IPS DF 19.7 (cell line): ENCODE results near the gene RELN.
"Not testable (repeated sequence)": the region's sequence is repeated elsewhere in the genome, so short reads cannot be mapped to it uniquely, and the experiment has no call there.

Experiments used
- DNase-seq: peaks from one replicate; pipeline ENCODE4 v3.0.0-alpha.2; 2013; ENCODE audit warnings: low read depth, low spot score

RELN gene

DNA sequence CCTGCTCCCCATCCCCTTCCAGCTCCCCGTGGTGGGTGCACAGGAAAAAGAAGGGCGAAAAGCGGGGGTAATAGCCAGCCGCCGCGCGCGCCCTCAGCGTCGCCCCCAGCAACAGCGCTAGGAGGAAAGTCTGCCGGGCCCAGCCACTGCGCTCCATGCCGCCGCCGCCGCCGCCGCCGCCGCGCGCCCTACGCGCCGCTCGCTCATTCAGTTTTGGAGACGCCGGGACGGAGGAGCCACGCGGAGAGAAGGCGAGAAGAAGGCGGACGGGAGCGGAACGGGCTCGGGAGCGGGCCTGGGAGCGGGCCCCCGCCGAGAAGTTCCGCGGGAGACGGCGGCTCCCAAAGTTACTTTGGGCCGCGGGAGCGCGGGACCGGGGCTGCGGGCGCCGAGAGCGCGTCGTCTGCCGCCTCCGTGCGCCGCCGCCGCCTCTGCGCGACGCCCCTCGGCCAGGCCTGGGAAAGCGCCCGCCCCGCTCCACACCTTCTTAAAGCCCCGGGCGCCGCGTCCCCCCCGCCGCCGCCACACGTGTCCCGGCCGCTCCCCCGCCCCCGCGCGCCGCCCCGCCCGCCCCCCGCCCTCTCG is at the start of gene RELN:
RELN (minus strand) TSS at position 459 of the 585 bp plus-strand sequence; CDS start at position 157, 302 bp downstream.
- DNase-seq: no peak

DNA sequence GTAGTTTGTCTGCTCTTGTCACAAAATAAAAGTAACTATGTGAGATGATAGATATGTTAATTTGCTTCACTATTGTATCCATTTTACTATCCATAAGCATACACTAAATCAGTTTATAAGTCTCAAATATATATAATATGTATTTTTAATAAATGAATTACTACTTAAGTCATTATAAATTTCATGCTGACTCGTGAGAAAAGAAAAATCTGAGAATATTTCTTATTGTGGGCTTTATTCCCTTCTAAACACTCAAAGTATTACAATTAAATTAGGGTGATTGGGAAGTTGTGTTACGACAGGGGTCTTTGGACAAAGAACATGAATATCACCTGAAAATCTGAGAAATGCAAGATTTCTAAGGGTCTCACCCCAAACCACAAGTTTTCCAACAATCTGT is 48.7 kb upstream of the RELN start:
- no peak for DNase-seq

DNA sequence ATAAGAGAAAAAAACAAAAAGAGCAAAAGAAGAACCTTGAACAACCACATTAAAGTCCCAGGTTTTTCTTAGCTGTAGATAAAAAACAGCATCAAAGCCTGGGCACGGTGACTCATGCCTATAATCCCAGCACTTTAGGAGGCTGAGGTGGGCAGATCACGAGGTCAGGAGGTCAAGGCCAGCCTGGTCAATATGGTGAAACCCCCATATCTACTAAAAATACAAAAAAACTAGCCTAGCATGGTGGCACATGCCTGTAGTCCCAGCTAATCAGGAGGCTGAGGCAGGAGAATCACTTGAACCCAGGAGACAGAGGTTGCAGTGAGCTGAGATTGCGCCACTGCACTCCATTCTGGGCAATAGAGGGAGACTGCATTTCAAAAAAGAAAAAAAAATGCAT is 47.4 kb upstream of the RELN start:
- DNase-seq: not testable (repeated sequence)

DNA sequence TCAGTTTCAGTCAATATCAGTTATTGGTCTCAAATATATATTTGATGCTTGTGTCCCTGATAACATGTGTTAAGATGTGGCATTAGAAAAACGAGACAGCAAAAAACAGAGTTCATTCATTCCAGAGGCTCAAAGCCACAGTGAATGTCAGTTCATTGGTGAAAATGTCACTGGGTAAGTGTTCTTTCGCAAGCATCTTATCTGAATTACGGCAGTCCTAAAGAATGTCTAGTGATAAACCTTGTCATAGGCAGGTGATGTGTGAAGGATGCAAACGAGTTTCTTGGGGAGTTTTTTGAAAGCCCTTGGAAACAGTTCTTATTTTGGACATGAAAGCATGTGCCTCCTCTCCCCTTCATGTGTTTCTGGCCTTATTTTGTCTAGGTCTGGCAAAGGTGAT is 45.9 kb upstream of the RELN start:
- no peak for DNase-seq

DNA sequence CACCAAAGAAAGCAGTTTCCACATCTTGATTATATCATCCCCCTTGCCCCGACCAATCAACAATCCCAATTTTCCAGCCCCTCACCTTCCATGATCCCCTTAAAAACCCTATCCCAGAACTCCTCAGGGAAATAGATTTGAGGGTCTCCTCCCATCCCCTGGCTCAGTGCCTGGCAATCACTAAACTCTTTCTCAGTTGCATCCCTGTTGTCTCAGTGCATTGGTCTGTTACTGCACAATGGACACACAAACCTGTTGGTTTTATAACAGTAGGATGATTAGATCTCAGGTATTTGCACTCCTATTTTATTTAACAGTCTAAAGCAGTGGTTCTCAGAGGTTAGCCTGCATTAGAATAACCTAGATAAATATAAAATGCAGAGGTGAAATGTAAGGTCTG is 45.2 kb upstream of the RELN start:
- DNase-seq: no peak

DNA sequence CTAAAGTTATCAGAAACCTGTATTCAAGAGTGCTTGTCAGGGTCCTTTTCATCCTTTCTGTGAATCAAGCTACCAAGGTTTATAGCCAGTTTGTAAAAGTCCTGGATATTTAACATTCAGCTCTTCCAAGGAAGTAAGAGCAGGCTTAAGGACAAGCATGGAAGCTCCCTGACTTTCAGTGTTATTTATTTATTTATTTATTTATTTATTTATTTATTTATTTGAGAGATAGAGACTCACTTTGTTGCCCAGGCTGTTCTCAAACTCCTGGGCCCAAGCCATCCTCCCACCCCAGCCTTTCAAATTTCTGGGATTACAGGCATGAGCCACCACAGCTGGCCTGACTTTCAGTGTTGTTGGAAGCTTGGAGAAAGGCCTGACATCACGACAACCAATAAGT is 44.4 kb upstream of the RELN start:
- no peak for DNase-seq

DNA sequence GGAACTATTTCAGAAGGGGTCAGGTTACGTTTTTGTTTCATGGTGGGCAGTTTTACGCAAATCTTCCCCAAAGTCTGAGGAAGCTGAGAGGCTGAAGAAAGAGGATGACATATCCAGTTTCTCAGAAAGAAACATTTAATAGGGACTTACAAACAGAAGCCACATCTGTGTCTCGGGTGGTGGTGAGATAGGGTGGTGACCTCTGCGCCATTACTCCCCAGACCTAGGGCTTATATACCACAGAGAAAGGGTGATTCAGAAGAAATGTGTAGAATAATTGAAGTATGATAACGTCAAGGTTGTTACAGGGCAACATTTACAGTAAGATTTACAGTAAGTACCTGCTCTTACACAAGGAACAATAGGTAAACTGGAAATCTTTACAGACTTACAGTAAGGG is 43.0 kb upstream of the RELN start:
- DNase-seq: no peak

DNA sequence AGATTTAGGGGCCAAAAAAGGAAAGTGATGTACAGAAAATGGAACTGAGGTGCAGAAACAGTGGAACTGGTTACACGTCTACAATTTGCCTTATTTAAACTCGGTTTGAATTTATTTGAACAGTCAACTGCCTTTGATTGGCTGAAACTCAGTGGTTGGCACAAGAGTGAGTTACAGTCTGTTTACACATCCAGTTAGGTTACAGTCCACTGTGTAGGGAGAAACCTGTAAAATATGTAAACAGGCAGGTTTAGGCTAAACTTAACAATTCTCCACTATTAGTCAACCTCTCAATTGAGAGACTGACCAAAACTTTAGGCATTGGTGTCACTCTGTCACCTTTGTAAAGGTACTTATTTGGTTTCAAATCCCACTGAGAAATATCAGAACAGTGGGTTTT is 40.3 kb upstream of the RELN start:
- DNase-seq: no peak

DNA sequence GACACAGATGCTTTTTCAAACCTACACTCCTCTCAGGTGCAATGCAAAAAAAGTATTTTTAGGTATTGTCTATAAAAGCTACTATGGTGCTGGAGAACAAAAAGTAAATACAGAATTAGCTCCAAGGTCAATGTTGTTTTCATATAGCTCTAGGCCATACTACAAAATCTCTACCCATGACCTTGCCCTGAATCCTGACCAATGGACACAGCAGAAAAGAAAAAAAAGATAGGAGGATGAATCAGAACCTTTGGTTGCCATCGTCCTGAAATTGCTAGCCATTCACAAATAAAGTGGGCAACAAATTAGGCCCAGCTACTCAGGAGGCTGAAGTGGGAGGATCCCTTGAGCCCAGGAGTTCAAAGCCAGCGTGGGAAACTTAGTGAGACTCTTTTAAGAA is 35.2 kb upstream of the RELN start:
- no peak for DNase-seq

DNA sequence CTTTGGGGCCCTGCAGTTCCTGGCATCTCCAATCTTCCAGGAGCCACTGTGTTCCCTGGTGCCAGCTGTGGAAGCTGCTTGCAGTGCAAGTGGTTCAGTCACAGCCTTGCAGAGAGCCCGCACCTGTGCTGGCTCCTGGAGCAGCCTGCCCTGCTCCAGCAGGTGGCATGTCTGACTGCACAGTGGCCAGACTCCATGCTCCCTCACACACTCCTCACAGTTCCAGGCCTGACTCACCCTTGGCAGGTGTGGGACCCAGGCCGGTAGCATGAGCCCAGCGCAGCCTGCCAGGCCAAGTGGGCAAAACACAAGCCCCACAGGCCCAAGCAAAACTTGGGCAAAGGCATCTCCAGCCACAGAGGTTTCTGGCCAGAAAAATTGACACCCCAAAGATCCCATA is 33.6 kb upstream of the RELN start:
- DNase-seq: no peak

DNA sequence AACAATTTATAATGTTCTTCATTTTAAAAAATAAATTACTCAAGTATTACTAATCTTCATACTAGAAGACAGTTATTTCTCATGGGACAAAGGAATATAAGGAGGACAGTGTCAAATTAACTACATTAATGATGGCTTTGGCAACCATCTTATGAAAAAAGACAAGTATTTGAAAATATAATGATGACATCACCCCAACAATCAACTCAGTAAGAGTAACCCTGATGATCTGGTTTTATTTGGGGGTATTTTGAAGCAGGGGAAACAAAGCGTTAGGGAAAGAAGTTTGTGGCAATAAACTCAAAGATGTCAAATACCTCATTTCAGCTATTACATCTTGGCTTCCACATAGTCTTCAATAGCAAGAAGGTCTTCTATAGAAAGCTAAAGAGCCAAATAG is 29.0 kb upstream of the RELN start:
- no peak for DNase-seq

DNA sequence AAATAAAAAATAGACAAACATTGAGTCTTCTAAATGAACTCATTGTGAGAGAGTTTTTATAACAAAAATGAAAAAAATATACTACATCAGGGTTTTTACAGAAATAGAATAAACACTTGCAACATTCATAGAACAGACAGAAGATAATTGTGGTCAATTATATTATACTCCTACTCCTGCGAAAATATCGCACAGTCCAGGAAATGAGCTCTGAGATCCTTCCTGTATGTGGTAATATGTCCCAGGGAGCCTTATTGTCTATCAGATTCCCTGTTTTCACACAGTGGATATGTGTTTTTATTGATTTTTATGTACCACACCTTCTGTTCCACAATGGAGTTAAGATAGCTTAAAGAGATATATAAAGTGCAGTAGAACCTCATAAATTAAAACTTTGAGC is 27.5 kb upstream of the RELN start:
- DNase-seq: no peak

DNA sequence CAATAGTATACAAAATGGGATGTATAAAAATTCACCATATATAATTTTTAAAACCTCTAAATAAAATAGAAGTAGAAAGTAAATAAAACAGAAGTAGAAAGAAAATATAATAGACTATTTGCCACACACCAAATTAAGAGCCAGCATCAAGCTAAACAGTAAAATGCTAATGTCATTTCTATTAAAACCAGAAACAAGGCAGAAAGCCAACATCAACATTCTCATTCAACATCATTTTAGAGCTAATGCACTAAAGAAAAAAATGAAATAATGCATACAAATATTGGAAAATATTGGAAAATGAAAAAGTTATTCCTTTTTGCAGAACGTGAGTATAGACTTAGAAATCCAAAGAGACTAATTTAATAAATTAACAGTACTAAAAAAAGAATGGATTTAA is 23.4 kb upstream of the RELN start:
- DNase-seq: no peak

DNA sequence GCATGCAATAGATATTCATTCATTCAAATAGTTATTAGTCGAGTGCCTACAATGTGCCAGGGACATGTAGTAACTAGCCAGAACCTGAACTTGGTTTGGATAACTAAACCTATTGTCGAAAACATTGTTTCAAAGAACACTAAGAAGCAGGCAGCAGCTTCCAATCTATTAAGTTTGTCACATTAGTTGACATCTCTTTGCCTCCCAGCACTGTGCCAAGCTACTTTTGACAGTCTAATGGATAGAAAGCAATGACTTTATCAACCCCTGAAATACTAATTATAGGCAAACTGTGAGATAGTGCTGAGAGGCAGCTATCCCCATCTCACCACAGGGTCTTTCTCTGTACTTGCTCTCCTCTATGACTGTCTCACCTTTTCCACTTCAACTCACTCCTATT is 22.4 kb upstream of the RELN start:
- no peak for DNase-seq

DNA sequence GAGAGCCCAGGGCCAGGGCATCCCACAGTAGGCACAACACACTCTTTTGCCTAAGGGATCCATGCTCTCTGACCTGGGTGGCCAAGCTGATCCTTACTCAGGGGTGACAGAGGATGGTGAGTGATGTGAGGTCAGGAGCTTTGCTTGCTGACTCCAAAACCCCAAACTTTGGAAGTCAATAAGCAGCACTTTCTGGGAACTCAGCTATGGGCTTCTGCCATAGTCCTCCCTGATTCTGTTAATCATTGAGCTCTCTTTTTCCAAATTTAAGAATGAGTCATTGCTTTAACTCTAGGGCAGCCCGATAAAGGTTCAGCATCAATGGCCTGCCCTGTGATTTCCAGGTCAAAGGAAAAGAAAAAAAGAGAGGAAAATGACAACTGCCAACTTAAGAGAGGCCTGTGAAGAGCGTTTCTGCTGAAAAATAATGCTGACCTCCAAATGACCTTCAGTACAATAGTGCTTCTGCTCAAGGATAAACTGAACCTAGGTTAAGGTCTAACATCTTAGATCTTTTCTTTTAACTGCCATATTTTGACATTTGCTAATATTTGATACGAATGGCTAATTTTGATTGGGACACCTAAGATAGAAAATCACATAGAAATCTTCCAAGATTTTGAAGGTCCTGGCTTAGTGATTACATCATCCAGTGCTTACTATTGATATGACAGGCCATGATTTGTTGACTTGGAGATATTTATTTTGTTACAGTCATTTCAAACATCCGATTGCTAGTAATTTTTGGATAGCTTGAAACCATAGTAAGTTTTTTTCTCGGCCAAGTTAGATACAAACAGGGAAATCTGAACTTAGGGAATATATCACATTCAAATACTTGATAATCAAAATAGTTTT is 20.8 kb upstream of the RELN start:
- no peak for DNase-seq

DNA sequence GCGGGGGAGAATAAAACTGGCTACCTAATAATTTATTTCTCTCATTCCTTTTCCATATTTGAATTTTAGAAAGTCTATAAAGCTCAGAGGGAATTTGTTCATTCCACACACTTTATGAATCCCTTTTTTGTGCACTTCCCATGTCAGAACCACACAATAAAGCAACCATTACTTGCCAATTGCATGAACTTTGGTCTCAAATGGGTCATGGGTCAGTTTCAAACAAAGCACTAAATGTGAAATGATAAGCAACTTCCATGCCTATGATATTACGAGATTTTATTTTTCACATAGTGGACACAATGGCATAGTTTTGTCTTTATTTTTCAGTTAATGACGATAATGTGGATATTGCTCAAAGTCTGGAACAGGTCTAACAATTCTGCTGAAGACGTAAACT is 18.6 kb upstream of the RELN start:
- DNase-seq: no peak

DNA sequence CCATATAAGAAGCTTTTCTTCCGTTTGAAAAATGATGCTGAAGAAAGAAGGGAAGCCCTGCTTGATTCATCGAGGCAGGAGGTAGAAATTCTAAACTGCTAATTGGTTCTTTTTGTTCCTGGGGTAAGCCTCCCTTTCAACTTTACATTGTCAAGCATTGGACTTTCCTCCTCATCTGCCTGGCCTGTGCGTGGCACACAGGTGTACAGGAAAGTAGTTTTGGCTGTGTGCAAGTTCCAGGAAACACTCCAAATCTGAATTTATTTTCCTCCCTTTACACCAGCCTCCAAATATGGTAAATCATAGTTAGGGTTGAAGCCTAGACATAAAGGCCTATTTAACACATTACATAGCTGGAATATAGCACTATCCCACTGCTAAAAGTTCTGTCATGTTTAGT is 18.2 kb upstream of the RELN start:
- DNase-seq: no peak

DNA sequence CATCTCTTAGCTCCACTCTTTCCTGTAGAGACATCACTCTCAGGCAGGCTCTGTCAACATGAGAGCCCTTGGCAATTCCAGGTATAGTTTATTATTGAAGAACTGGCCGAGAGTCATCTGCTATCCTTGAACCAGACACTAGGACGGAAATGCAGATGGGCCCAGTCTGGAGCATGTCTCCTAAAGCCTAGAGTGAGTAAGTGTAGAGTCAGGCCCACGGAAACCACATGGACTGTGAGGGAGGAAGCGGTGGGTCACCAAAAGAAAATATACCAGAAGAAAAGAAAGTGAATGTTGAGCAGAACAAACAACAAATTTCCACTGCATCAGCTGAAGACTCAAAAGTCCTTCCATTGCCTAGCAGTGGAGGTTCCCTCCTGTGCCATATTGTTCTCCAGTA is 15.7 kb upstream of the RELN start:
- no peak for DNase-seq

DNA sequence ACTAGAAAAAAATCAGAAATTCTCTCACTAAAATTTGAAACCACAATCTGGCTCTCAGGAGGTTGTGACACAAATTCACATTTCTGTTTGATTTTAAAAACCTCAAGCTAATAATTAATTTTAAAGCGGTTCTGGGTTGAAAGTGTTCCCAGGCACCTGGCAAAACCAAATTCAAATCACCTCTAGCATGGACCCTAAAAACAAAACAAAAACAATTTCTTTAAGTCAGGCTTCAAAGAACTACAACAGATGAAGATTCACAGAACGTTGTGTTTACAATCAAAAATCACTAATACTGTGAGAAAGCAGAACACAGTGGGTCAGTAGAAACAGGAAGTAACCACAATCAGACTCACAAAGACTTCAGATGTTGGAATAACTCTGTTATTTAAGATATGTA is 7.2 kb upstream of the RELN start:
- DNase-seq: no peak

DNA sequence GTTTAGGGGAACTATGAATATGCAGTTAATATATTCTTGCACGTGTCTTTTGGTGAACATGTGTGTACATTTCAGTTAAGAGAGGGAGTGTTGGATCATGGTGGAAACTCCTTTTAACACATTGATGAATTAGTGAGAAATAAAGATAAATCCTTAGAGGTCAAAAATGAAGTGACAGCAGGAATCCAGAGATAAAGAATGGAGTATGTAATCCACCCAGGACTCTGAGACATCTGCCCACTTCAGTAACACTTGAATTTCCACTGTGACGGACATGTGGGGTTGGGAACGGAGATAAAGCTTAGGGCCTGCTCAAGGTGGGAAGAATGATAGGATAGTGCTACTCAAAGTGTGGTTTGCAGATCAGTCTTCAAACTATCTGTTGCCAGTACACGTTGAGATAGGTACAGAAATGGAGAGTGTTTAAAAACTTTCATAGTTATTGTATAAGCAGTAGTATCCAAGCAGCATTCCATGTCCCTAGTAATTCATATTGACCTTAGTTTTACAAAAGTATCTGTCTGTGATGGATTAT is 6.6 kb upstream of the RELN start:
- no peak for DNase-seq

DNA sequence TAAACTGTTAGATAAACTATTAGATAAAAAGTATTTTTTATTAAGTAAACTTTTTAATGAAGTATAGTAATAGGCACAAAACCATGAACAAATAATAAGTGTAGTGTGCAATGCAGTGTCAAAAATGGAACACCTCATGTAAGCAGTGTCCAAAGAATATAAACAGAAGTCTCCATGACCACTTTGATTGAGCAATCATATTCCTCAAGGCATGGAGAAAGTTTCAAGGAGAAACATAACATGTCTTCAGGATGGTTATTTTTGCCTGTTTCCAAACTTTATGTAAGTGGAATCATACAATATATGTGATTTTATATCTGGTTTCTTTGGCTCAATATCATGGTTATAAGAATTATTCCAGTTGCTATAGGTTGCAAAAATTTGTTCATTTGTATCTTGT is 6.1 kb upstream of the RELN start:
- DNase-seq: no peak

DNA sequence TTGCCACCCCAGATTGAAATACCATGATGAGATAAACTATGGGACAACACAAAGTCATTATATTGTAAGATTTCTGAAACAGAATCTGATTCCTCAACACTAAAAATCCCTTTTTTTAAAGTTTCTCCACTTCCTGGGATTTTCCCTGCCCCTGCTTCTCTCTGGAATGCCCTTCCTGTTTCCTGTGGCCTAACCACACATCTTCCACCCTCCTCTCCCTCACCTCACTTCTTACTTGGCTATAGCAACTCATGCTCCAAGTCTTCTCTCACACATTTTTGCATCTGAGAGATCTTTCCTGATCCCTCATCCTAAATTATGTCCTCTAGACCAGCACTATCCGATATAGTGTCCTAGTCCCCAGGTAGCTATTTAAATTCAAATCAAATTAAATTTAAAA is 4.1 kb upstream of the RELN start:
- DNase-seq: no peak

DNA sequence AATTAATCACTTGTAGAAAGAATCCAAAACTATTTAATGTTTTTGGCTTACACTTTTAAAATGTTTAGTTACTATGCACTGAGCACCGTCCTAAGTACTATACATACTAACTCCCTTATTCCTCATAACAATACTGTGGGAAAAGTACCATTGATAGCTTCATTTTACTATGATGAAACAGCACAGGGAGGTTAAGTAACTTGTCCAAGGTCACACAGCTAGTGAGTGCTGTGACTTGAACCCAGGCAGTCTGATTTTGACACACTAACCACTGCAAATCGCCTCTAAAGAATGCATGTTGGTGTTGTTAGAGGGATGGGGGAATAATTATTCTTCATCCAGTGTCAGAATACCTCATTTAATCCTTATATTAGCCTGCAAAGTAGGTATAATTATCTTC is 1.9 kb upstream of the RELN start:
- no peak for DNase-seq
